SIG-M5 treated with dmso at 0.1 percent for 504 hours (cell line): ENCODE results near the gene B3GAT3.
"Not testable (repeated sequence)": the region's sequence is repeated elsewhere in the genome, so short reads cannot be mapped to it uniquely, and the experiment has no call there.

Experiments
- DNase-seq: peaks from one replicate; lab custom pipeline; 2025; ENCODE audit not compliant: unreplicated experiment; lab: John Stamatoyannopoulos, UW

The B3GAT3 gene

GRCh38 chr11:62580959-62581715 lies 40.6 kb downstream of the B3GAT3 start:
- DNase-seq = no peak

GRCh38 chr11:62579252-62579651 lies 42.5 kb downstream of the B3GAT3 start:
- DNase-seq = no peak

GRCh38 chr11:62578541-62578940 lies 43.2 kb downstream of the B3GAT3 start:
- DNase-seq = no peak

- no peak for DNase-seq
Observed at GRCh38 chr11:62577046-62577714, 44.6 kb downstream of the B3GAT3 start.

- DNase-seq = no peak
Observed at GRCh38 chr11:62575837-62576236, 45.9 kb downstream of the B3GAT3 start.

GRCh38 chr11:62575156-62575555 lies 46.6 kb downstream of the B3GAT3 start:
- no peak for DNase-seq

- no peak for DNase-seq
Observed at GRCh38 chr11:62574363-62575071, 47.3 kb downstream of the B3GAT3 start.

- peak; percentile 100 for DNase-seq
Observed at GRCh38 chr11:62573592-62574362, 48.0 kb downstream of the B3GAT3 start, which contains the start of gene EEF1G. Gene EEF1G, minus strand, starts transcription at chr11:62573891. Its CDS starts 49 bp downstream, at chr11:62573842.

- DNase-seq = peak; percentile 26
Observed at GRCh38 chr11:62573006-62573591, 48.7 kb downstream of the B3GAT3 start.

- DNase-seq = no peak
Observed at GRCh38 chr11:62572431-62572830, 49.4 kb downstream of the B3GAT3 start.

GRCh38 chr11:62571493-62571892 lies 50.3 kb downstream of the B3GAT3 start:
- not testable (repeated sequence) for DNase-seq

GRCh38 chr11:62570903-62571302 lies 50.9 kb downstream of the B3GAT3 start:
- not testable (repeated sequence) for DNase-seq

GRCh38 chr11:62569611-62570010 lies 52.2 kb downstream of the B3GAT3 start:
- no peak for DNase-seq

- DNase-seq = peak; percentile 34
Observed at GRCh38 chr11:62567018-62567633, 54.7 kb downstream of the B3GAT3 start.

- no peak for DNase-seq
Observed at GRCh38 chr11:62566247-62566646, 55.5 kb downstream of the B3GAT3 start.
